NCI-H2081 treated with DMSO at 0.1 percent for 48 hours (cell line): Measurements from ENCODE around the gene CLDN7.

Source experiments
- DNase-seq: peaks from one replicate; lab custom pipeline; 2025; lab: John Stamatoyannopoulos, UW

CLDN7 gene, protein sequence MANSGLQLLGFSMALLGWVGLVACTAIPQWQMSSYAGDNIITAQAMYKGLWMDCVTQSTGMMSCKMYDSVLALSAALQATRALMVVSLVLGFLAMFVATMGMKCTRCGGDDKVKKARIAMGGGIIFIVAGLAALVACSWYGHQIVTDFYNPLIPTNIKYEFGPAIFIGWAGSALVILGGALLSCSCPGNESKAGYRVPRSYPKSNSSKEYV

GRCh38 chr17:7262192-7262934 lies at the start of gene CLDN7:
CLDN7 (minus strand) TSS chr17:7262478; CDS start chr17:7262043, 435 bp downstream.
- no peak for DNase-seq

DNA sequence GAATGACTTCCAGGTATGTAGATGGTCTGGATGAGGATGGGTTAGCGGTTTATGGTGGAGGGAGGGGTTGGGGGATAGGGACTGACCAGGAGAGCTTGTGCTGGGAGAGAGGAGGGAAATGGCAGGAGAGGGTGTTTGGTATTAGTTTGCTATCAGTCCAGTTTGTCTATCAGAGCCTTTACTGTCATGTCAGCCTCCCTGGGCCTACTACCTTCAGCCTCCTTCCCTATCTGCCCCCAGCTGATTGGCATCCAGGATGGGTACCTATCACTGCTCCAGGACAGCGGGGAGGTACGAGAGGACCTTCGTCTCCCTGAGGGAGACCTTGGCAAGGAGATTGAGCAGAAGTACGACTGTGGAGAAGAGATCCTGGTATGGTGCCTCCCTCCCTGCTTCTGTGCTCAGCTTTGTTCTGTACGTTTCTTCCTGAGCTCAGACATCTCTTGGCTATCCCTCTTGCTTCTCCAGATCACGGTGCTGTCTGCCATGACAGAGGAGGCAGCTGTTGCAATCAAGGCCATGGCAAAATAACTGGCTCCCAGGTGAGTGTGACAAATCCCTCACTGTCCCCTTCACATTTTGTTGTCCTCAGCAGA lies 48.9 kb upstream of the CLDN7 start:
- no peak for DNase-seq

DNA sequence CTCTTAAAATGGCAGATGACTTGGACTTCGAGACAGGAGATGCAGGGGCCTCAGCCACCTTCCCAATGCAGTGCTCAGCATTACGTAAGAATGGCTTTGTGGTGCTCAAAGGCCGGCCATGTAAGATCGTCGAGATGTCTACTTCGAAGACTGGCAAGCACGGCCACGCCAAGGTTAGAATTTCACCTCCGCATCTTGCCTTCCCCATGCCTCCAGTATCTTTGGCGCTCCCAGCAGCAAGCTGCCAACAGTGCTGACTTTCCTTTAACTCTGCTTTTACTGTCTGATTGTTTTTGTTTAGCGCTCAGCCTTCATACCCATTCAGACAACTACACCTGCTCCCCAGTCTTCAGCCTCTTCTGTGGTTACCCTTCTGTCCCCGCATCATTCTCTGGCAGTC lies 47.4 kb upstream of the CLDN7 start:
- no peak for DNase-seq

DNA sequence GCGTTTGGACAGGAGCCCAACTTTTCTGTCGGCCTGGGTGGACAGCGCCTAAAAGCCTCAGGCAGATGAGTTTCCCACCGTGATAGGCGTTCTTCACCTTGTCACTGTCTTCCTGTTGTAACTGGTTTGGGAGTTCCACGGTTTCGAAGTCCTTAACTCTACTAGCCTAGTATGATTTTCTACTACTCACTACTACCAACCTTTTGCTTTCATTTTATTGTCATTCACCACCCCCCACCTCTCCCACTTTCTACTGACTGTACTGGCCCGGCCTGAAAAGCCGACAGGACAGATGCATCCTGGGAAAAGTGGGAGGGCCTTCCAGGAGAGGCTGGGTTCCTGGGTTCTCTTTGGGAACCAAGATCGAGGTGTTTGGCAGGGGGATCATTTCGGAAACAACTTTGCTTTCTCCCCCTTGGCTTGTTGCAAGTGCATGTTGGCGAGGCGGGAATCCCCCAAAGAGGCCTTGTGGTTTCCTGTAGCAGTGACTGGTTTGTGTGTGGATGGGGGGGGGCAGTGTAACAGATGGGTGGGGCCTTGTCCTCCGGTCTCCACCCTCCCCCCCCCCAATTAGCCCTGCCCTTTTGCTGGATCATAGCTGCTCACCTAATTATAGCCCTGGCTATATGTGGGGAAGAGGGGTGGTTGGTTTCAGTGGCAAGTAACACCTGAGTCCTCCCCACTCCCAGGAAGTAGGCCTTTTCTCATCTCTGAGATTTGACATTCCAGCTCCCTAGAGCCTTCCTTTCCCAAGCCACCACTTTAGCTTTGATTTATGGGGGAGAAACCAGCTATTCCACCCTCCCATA lies 46.6 kb upstream of the CLDN7 start:
- peak; percentile 9 for DNase-seq

DNA sequence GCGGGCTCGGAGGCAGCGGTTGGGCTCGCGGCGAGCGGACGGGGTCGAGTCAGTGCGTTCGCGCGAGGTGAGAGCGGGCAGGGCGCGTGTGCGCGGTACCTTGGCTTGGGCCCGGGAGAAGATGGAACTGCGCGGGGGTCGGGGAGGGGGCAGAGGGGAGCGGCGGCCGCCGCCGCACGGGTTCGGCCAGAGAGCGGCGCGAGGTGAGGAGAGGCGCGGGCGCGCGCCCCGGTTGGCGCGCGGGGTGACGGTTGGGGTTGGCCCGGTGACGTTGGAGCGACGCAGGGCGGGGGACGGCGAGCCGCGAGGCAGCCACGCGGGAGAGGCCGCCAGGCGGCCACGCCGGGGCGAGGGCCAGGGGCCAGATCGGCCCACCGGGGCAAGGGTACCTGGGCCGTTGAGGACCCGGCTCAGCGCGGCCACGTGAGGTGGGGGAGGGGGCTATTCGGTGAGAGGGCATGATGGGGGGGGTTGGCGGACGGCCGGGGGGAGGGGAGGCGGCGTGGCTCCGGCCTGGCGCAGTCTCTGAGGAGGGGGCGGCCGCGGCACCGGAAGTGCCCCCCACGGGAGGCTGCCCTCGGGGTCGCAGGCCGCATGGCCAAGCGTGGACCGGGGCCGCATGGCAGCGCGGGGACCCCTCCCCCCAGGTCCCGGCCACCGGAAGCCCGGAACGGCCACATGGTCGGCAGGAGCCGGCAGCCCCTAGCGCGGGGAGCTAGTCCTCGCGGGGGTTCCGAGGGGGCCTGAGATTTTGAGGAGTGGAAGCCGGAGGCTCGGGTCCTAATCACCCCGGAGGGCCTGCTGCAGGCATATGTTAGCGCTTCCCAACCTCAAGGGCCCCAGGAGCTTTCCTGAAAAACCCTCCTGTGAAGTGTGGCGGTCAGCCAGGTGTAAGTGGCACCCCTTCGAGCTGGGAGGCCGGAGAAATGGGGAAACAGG lies 45.7 kb upstream of the CLDN7 start:
- no peak for DNase-seq

- peak; percentile 93 for DNase-seq
These were observed 44.8 kb upstream of the CLDN7 start, which contains the start of gene EIF5A for GRCh38 chr17:7306911-7307685. EIF5A (plus strand) TSS chr17:7307628; CDS start chr17:7309636, 2,008 bp downstream.

DNA sequence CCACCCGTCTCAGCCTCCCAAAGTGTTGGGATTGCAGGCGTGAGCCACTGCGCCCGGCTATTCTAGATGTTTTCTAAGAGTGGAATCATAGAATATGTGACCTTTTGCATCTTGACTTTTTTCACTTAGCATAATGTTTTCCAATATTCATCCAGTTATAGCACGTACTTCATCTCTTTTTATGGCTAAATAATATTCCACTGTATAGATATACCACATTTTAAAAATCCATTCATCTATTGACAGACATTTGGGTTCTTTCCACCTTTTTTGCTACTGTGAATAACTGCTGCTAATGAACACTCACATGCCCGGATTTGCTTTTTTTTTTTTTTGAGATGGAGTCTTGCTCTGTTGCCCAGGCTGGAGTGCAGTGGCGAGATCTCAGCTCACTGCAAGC lies 41.9 kb upstream of the CLDN7 start:
- no peak for DNase-seq

DNA sequence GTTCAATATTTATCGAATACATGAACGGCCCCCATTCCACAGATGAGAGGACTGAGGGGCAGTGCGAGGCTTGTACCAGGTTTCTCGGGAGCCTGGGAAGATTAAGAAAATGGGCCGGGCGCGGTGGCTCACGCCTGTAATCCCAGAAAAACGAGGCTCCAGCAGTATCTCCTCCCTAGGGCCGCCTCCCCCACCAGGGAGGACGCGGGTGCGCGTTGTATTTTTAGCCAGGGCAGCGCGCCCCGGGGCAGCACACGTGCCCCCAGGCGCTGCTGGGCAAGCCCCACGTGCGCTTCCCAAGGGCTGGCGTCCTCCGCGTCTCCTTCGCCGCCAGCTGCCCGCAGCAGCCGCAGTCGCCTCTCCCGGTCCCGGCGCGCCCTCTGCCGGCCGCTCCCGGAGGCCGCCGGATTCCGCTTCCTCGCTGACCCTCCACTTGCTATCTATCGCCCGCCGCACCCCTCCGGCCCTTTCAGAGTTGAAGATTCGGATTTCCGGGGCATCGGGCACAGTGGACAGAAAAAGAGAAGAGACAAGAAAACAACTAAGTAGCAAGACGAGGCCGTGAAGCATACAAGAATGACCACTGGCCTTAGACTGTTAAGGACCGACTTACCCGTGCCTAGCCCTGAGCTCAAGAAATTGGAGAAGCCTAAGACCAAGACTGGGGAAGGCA lies 34.0 kb upstream of the CLDN7 start:
- DNase-seq, result no peak

DNA sequence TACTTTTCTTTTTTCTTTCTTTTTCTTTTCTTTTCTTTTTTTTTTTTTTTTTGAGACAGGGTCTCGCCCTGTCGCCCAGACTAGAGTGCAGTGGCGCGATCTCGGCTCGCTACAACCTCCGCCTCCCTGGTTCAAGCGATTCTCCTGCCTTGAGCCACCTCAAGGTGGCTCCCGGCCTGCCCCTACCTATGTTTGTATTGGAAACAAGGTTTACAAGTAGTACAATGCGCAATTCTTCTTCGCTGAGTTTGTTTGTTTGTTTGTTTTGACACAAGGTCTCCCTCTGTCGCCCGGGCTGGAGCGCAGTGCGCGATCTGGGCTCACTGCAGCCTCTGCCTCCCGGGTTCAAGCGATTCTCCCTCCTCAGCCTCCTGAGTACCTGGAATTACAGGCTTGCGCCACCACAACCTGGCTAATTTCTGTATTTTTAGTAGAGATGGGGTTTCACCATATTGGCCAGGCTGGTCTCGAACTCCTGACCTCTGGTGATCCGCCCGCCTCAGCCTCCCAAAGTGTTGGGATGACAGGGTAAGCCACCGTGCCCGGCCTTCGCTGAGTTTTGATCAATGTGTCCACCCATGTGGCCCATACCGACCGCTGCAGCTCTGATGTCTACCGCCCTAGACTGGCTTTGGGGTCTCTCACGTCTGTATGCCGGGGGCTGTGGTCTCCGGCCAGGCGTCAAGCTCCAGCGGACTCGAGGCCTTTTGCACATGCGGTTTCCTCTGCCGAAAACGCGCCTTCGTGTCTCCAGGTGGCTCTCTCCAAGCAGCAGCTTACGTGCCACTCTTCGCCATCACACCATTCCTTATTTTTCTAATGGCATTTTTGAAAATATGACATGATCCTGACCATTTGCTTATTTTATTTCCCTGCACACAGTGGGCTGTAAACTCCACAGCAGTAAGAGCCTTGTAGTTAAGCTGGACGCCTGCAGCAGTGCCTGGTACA lies 33.2 kb upstream of the CLDN7 start:
- DNase-seq, result no peak

DNA sequence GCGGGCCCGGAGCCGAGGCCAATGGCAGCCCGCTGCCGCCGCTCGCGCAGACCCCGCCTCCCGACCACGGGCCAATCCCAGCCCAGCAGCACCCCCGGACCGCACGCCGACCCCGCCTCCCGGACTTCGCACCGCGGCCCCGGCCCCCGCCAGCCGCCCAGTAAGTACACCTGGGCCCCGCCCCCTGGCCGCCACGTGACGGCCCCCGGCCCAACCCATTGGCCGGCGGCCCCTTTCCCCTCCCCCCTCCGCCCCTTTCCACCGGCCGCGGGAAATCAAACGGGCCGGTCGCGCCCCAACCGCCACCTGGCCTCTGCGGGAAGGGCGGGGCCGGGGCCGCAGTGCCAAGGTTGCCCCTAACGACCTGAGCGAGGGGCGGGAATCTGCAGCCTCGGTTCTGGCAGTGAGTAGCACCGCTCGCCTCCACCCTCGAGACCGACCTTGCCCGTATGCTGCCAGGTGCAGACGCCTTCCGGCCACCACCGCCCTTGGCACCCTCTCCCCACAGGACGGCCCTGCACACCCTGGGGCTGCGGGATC lies 32.4 kb upstream of the CLDN7 start, which contains the start of gene YBX2:
Gene YBX2 (minus strand): TSS at position 26 of the 540 bp plus-strand sequence. CDS start 139 bp downstream, outside the sequence.
- no peak for DNase-seq

GRCh38 chr17:7293816-7294613 lies 31.7 kb upstream of the CLDN7 start:
- DNase-seq, result no peak

DNA sequence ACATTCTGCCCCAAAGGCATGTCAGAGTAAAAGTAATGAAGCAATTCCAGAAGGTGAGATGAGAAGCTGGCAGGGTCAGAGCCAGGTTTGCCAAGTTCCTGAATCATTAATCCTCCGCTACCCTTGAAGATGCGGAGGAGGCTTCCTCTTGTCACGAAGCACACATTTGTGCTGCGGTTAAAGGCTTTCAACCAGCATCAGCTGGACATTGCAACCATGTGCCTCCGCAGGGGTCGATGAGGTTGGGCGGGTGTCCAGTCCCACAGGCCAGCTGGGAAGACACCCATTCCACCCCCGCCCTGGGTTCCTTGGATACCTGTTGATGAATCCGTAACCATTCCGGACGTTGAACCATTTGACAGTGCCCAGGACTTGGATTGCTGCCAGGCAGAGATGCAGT lies 30.9 kb upstream of the CLDN7 start:
- no peak for DNase-seq

DNA sequence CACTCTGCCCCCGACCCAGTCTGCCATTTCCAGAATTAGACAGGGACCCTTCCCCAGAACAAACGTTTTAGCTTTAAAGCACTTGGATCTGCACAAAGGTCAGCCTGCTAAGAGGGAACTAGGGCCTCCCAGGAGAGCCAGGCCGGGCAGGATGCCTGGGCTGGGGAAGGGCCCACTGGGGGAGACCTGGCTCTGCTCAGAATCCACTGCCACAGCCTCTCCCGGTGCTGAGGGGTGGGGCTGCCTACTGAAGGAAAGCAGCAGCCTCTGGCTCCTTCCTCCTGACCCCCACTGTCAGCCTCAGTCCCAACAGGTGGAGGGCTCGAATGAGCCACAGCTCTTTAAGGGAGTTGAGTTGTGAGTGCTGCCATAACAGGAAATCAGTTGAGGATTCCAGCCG lies 30.5 kb upstream of the CLDN7 start:
- no peak for DNase-seq

- DNase-seq, result no peak
These were observed 29.9 kb upstream of the CLDN7 start for GRCh38 chr17:7292194-7292593.

- no peak for DNase-seq
These were observed 28.4 kb upstream of the CLDN7 start for GRCh38 chr17:7290685-7291084.

DNA sequence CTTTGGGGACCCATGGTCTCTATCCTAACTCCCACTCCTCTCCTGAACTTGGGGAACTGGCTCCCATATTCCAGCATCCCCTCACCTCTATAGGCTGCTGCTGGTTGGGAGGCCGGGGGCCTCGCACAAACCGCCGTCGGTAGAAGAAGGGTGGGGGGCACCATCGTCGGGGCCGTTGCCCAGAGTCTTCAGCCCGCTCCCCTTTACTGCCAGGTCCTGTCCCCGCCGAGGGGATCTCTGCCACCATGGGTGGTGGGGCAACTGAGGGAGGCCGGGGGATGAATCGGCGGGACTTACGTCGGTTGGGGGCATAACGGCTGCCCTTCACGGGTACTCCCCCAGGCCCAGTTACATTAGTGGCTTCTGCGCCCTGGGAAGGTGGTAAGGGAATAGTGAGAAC lies 27.9 kb upstream of the CLDN7 start:
- no peak for DNase-seq

DNA sequence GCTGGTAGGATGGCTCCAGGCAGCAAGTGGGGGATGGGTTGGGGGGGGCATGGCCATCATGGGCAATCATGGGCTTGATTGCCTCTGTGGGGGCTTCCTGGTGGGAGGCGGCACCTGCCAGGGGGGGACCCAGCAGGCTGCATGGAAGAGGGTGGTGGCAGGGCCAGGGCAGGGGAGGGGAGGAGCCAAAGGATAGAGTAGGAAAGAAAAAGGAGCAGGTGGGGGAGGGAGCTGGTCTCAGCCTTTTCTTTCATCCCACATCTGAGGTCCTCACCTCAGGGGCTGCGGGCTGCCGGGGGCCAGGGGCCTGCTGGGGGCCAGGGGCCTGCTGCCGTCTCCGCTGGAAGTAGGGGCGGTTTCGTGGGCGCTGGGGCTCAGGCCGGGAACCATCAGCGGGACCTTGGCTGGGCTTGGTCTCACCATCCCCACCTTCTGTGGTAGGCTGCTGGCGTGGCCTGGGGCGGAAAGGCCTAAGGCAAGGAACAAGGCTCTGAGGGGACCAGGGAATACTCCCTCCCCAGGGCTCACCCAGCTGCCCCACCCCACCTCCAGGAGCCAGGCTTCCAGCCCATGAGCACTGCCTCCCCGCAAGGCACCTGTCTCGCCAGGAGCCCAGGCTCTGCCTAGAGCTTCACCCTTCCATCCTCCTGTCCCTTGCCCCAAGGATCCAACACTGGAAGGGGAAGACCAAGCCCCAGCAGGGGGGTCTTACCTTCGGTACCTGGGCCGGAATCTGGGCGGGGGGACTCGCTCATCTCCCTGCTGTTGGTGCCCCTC lies 27.2 kb upstream of the CLDN7 start:
- DNase-seq, result no peak
